IMR-90 (cell line): ENCODE measurements around the gene SCFD2. TPM values are rescaled to one million over a fixed set of nuclear protein-coding genes. Genes with fewer than 3 reads are reported as not detected.
A peak's percentile ranks its signal among the peaks of the same experiment; 100 is the strongest.

Experiments
- ATAC-seq: fragments of 200-7000 bp; cut with Tn5 transposase; 2 replicates; pipeline ENCODE4 v1.9.1; 2020; ENCODE audit warnings: low read depth, mild to moderate bottlenecking, moderate library complexity
- BruUV-seq: library from RNA; stranded (reverse); fragments of 400-500 nt; replicated peaks from 2 replicates; lab custom pipeline; 2021; lab: Mats Ljungman, UMichigan
- CTCF ChIA-PET: fragments of 300-600 bp; formaldehyde crosslinking; extraction: SDS; loops from one replicate; lab custom pipeline; 2021; ENCODE audit warnings: antibody characterized with exemption; lab: Yijun Ruan, JAX
- POLR2A ChIA-PET: fragments of 300-600 bp; sonication (Branson Sonifier 250); formaldehyde crosslinking; loops from one replicate; lab custom pipeline; 2022; ENCODE audit warnings: antibody characterized with exemption; ENCODE audit not compliant: unreplicated experiment; lab: Charles Lee
- DNase-seq: peaks from one replicate; pipeline ENCODE4 v3.0.0; 2013
- H2AFZ ChIP-seq: replicated peaks from 2 replicates; pipeline ENCODE3; 2013; ENCODE audit warnings: low read length, mild to moderate bottlenecking; ENCODE audit not compliant: poor library complexity
- H2AK5ac ChIP-seq: 2 replicates; pipeline ENCODE4 v1.6.1; 2013; ENCODE audit warnings: low read depth, low read length, inconsistent platforms
- H2AK9ac ChIP-seq: replicated peaks from 2 replicates; pipeline ENCODE3; 2013; ENCODE audit warnings: mild to moderate bottlenecking, low read depth, low read length, moderate library complexity; ENCODE audit not compliant: poor library complexity
- H2BK120ac ChIP-seq: 2 replicates; pipeline ENCODE4 v1.6.1; 2013; ENCODE audit warnings: low read depth, low read length, inconsistent platforms
- H2BK15ac ChIP-seq: 3 replicates; pipeline ENCODE4 v1.6.1; 2013; ENCODE audit warnings: low read depth, low read length, inconsistent platforms
- H2BK20ac ChIP-seq: 2 replicates; pipeline ENCODE4 v1.6.1; 2013; ENCODE audit warnings: low read depth, mild to moderate bottlenecking, inconsistent platforms, low read length, moderate library complexity
- H2BK5ac ChIP-seq: 2 replicates; pipeline ENCODE4 v1.6.1; 2013; ENCODE audit warnings: mild to moderate bottlenecking, low read depth, low read length, inconsistent platforms; ENCODE audit not compliant: poor library complexity, severe bottlenecking
- H3K14ac ChIP-seq: replicated peaks from 2 replicates; pipeline ENCODE4 v1.6.1; 2013; ENCODE audit warnings: low read depth, low read length, inconsistent platforms
- H3K18ac ChIP-seq: 2 replicates; pipeline ENCODE4 v1.6.1; 2013; ENCODE audit warnings: low read depth, low read length, control low read depth
- H3K23ac ChIP-seq: 2 replicates; pipeline ENCODE4 v1.6.1; 2013; ENCODE audit warnings: low read depth, low read length, inconsistent platforms
- H3K27ac ChIP-seq: 2 replicates; pipeline ENCODE4 v1.5.1; 2013; ENCODE audit warnings: mild to moderate bottlenecking, control low read depth, low read length; ENCODE audit not compliant: insufficient read depth
- H3K27me3 ChIP-seq: 2 replicates; pipeline ENCODE4 v1.6.1; 2013; ENCODE audit warnings: low read length; ENCODE audit not compliant: control insufficient read depth, insufficient read depth
- H3K36me3 ChIP-seq: 2 replicates; pipeline ENCODE4 v1.6.1; 2013; ENCODE audit warnings: low read length, mixed read lengths; ENCODE audit not compliant: control insufficient read depth, insufficient read depth
- H3K4ac ChIP-seq: 2 replicates; pipeline ENCODE4 v1.6.1; 2013; ENCODE audit warnings: low read depth, low read length, inconsistent platforms
- H3K4me1 ChIP-seq: 2 replicates; pipeline ENCODE4 v1.6.1; 2013; ENCODE audit warnings: low read length, mixed read lengths; ENCODE audit not compliant: control insufficient read depth, insufficient read depth
- H3K4me2 ChIP-seq: 2 replicates; pipeline ENCODE4 v1.6.1; 2013; ENCODE audit warnings: low read depth, mild to moderate bottlenecking, control low read depth, low read length, moderate library complexity
- H3K4me3 ChIP-seq: 2 replicates; pipeline ENCODE4 v1.5.1; 2013; ENCODE audit warnings: low read depth, mild to moderate bottlenecking, control low read depth, low read length, moderate library complexity; ENCODE audit not compliant: insufficient read depth
- H3K56ac ChIP-seq: 2 replicates; pipeline ENCODE4 v1.6.1; 2013; ENCODE audit warnings: low read length, inconsistent platforms; ENCODE audit not compliant: insufficient read depth; ENCODE audit errors: extremely low read depth
- H3K79me1 ChIP-seq, 2 experiments: 2 replicates each; pipeline ENCODE4 v1.6.1; 2013; ENCODE audit warnings: low read length in 2 of 2, inconsistent platforms in 1 of 2, low read depth in 1 of 2
- H3K9ac ChIP-seq: 2 replicates; pipeline ENCODE4 v1.6.1; 2013; ENCODE audit warnings: low read depth, low read length, control low read depth
- H3K9me1 ChIP-seq: 2 replicates; pipeline ENCODE4 v1.6.1; 2013; ENCODE audit warnings: low read length, inconsistent platforms; ENCODE audit not compliant: insufficient read depth
- H3K9me3 ChIP-seq: 2 replicates; pipeline ENCODE4 v1.6.1; 2013; ENCODE audit warnings: low read length; ENCODE audit not compliant: control insufficient read depth, insufficient read depth
- H4K20me1 ChIP-seq: 2 replicates; pipeline ENCODE4 v1.6.1; 2013; ENCODE audit warnings: low read length, inconsistent platforms; ENCODE audit not compliant: insufficient read depth
- H4K5ac ChIP-seq: 2 replicates; pipeline ENCODE4 v1.6.1; 2013; ENCODE audit warnings: mild to moderate bottlenecking, low read depth, low read length, control low read depth
- H4K8ac ChIP-seq, 2 experiments: 2 replicates each; pipeline ENCODE4 v1.6.1; 2013; ENCODE audit warnings: low read depth in 2 of 2, low read length in 2 of 2, control low read depth in 1 of 2, inconsistent platforms in 1 of 2
- H4K91ac ChIP-seq: 2 replicates; pipeline ENCODE4 v1.6.1; 2013; ENCODE audit warnings: low read depth, low read length, inconsistent platforms; ENCODE audit not compliant: insufficient read depth
- BHLHE40 ChIP-seq: fragments of 150-350 bp; IDR thresholded peaks from 2 replicates; pipeline ENCODE4 v1.6.1; 2016; ENCODE audit warnings: mild to moderate bottlenecking, low read depth, low read length
- CEBPB ChIP-seq: IDR thresholded peaks from 2 replicates; pipeline ENCODE4 v1.6.1; 2012; ENCODE audit warnings: low read depth, low read length, improper control_type of control experiment
- FOS ChIP-seq: fragments of 150-350 bp; IDR thresholded peaks from 2 replicates; pipeline ENCODE4 v1.6.1; 2016; ENCODE audit warnings: low read depth, low read length
- MAZ ChIP-seq: IDR thresholded peaks from 2 replicates; pipeline ENCODE4 v1.6.1; 2012; ENCODE audit warnings: low read depth, mild to moderate bottlenecking, low read length, improper control_type of control experiment, moderate library complexity, borderline replicate concordance
- MXI1 ChIP-seq: IDR thresholded peaks from 2 replicates; pipeline ENCODE4 v1.6.1; 2012; ENCODE audit warnings: low read depth, mild to moderate bottlenecking, low read length, moderate library complexity, borderline replicate concordance
- POLR2A ChIP-seq: IDR thresholded peaks from 2 replicates; pipeline ENCODE4 v1.6.1; 2012; ENCODE audit warnings: mild to moderate bottlenecking, low read depth, low read length
- RCOR1 ChIP-seq: IDR thresholded peaks from 2 replicates; pipeline ENCODE4 v1.6.1; 2012; ENCODE audit warnings: mild to moderate bottlenecking, low read length, improper control_type of control experiment; ENCODE audit not compliant: insufficient replicate concordance
- RFX5 ChIP-seq: IDR thresholded peaks from 2 replicates; pipeline ENCODE4 v1.8.0; 2012; ENCODE audit warnings: low read depth, mild to moderate bottlenecking, low read length, moderate library complexity
- SMC3 ChIP-seq: fragments of 150-350 bp; IDR thresholded peaks from 2 replicates; pipeline ENCODE4 v1.6.1; 2016; ENCODE audit warnings: low read depth, mild to moderate bottlenecking, antibody characterized with exemption, low read length, moderate library complexity
- USF2 ChIP-seq: fragments of 150-350 bp; IDR thresholded peaks from 2 replicates; pipeline ENCODE4 v1.6.1; 2017; ENCODE audit warnings: mild to moderate bottlenecking, antibody characterized with exemption, low read length, low read depth
- WGBS, 2 experiments: methylation state at CpG; one replicate each; pipeline versions ENCODE4 v1.1.5 to v1.1.7; 2013; ENCODE audit warnings: missing lambda C conversion rate in 2 of 2; ENCODE audit not compliant: insufficient read length in 1 of 2; ENCODE audit errors: extremely low coverage in 2 of 2; 5-methylcytosine and 5-hydroxymethylcytosine counted together
- dilution Hi-C: fragments of 300-500 bp; cut with HindIII; formaldehyde crosslinking; loops from one replicate; pipeline ENCODE4 v1.14.3; 2018; ENCODE audit warnings: low sequenced_read_pairs; ENCODE audit not compliant: unreplicated experiment
- in situ Hi-C: fragments of 300-500 bp; cut with MboI; formaldehyde crosslinking; loops from 3 replicates; pipeline ENCODE4 v1.14.3; 2019; ENCODE audit warnings: low sequenced_read_pairs, inconsistent platforms, mixed read lengths
- intact Hi-C: fragments of 100-400 bp; cut with micrococcal nuclease; formaldehyde crosslinking; loops from 2 replicates; pipeline ENCODE4 v1.10.0; 2022
- polyA plus RNA-seq, 3 experiments: library from polyadenylated mRNA; depleted of rRNA; stranded (reverse); fragments of >200 nt; gene quantifications; 2 replicates each; pipeline ENCODE4 v1.2.3, GENCODE V29; 2012; ENCODE audit warnings: low replicate concordance in 1 of 3
- total RNA-seq: library from RNA; depleted of rRNA; stranded (reverse); fragments of >200 nt; gene quantifications from 2 replicates; pipeline ENCODE4 v1.2.3, GENCODE V29; 2012
- TF ChIP-seq, protein P1 (sequence below): fragments of 150-350 bp; IDR thresholded peaks from 2 replicates; pipeline ENCODE4 v1.6.1; 2016; ENCODE audit warnings: low read depth, mild to moderate bottlenecking, low read length, moderate library complexity, borderline replicate concordance

The SCFD2 gene
- total and polyA plus RNA-seq, 2 of the 4 experiments (the other 2 are of a cell fraction): 18.9 to 62.4 TPM

DNA sequence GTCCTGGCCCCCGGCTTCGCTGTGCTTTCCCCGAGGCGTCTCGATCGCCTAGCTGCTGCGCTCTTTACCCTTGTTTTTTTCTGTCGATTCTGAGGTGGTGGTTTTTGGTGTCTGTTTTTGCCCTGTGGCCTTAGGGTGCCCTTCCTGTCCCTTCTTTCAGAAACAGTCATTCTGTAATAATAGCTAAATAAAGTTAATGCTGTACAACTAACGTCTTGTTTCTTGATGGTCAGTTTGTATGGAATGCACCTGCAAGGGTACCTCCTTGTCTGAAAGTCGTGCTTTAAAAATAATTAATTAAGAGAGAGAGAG is 12.3 kb upstream of the SCFD2 start:
- BruUV-seq: no TSS peak
- intact Hi-C loops (loop anchor here (1.0 to 10.0 kb wide), 3 partner anchors 181 to 849 kb away; partner anchors contain the start of gene PDGFRA), in situ Hi-C loops (loop anchor here (10.0 kb wide), 2 partner anchors 353 to 1003 kb away; no protein-coding TSS in a partner anchor)

More for the DNA sequence above, 12.3 kb upstream of the SCFD2 start:
- H2AK9ac ChIP-seq: peak overlapping the region; percentile 93
- H3K18ac ChIP-seq: no peak overlapping the region
- H3K56ac ChIP-seq: peak overlapping the region; percentile 80
- no peaks in the 10 kb centered on the region for H3K9me3 ChIP-seq
- dilution Hi-C loops: no loop called here
- H2AK5ac ChIP-seq: peak overlapping the region; percentile 35; the same call in 1 of the 2 replicates
- peak overlapping the region; percentile 91 for H3K4ac ChIP-seq
- no peak overlapping the region; the same call in 2 of the 3 replicates for H2BK15ac ChIP-seq
- ChIA-PET CTCF (interaction anchor here (0.6 kb wide), 1 partner anchor 139 kb away, joined by 3 read pairs; no protein-coding TSS in a partner anchor), POLR2A (interaction anchor here (1.0 kb wide), 1 partner anchor 57 kb away, joined by 3 read pairs; no protein-coding TSS in a partner anchor)
- H2BK120ac ChIP-seq: 0 out of 2 replicates have a peak overlapping the region, but pooled peaks have one; percentile 12
- H3K23ac ChIP-seq: peak overlapping the region; percentile 90; the same call in 1 of the 2 replicates
- peak overlapping the region; percentile 54 for H4K91ac ChIP-seq
- H3K27ac ChIP-seq: peak overlapping the region; percentile 95
- H3K4me3 ChIP-seq: peak overlapping the region; percentile 93
- H3K36me3 ChIP-seq: peaks cover under 1% of the 10 kb centered on the region
- H3K4me2 ChIP-seq: peak overlapping the region; percentile 72
- no peak for ATAC-seq
- no peak for DNase-seq
- no peaks in the 10 kb centered on the region for H3K9me1 ChIP-seq
- peaks cover 13 to 32% of the 10 kb centered on the region in 2 experiments; a peak in 3 of 4 replicates for H3K79me1 ChIP-seq
- H3K14ac ChIP-seq: peak overlapping the region; percentile 92
- H2BK5ac ChIP-seq: peak overlapping the region; percentile 87
- peak overlapping the region; percentile 46; the same call in 1 of the 2 replicates for H2BK20ac ChIP-seq
- H4K8ac ChIP-seq: peak overlapping the region; percentile 62 to 84; a peak in 3 of 4 replicates
- no peak overlapping the region for H4K5ac ChIP-seq
- no peaks in the 10 kb centered on the region for H3K27me3 ChIP-seq
- H3K4me1 ChIP-seq: no peaks in the 10 kb centered on the region; the same call in 1 of the 2 replicates
- peaks cover 6% of the 10 kb centered on the region; the same call in 1 of the 2 replicates for H4K20me1 ChIP-seq
- TF ChIP-seq MAZ: no peak
- no peak for TF ChIP-seq POLR2A
- no peak for TF ChIP-seq RCOR1
- no peak for TF ChIP-seq FOS
- TF ChIP-seq RFX5: no peak
- TF ChIP-seq USF2: no peak
- no peak for TF ChIP-seq BHLHE40
- TF ChIP-seq SMC3: no peak
- TF ChIP-seq CEBPB: no peak
- TF ChIP-seq, protein P1, sequence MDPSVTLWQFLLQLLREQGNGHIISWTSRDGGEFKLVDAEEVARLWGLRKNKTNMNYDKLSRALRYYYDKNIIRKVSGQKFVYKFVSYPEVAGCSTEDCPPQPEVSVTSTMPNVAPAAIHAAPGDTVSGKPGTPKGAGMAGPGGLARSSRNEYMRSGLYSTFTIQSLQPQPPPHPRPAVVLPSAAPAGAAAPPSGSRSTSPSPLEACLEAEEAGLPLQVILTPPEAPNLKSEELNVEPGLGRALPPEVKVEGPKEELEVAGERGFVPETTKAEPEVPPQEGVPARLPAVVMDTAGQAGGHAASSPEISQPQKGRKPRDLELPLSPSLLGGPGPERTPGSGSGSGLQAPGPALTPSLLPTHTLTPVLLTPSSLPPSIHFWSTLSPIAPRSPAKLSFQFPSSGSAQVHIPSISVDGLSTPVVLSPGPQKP: no peak
- no peak for TF ChIP-seq MXI1
- no CpG with 5 or more reads among the region's 10 CpGs for WGBS, 2 experiments
- H3K9ac ChIP-seq: peak overlapping the region; percentile 93
- H2AFZ ChIP-seq: peak overlapping the region; percentile 97
